GM21528 (cell line): ENCODE results near the gene ZKSCAN5.
"Not testable (repeated sequence)": the region's sequence is repeated elsewhere in the genome, so short reads cannot be mapped to it uniquely, and the experiment has no call there.

ENCODE experiments used
- ATAC-seq: cut with Tn5 transposase; IDR thresholded peaks from one replicate; pipeline ENCODE4 v1.9.1; 2021; ENCODE audit warnings: mild to moderate bottlenecking, moderate library complexity; ENCODE audit not compliant: unreplicated experiment, low FRiP score

ZKSCAN5 gene

GRCh38 chr7:99579956-99580777 lies 75.7 kb downstream of the ZKSCAN5 start:
- ATAC-seq: no peak

GRCh38 chr7:99580778-99581332 lies 76.4 kb downstream of the ZKSCAN5 start:
- not testable (repeated sequence) for ATAC-seq
